Measurements from ENCODE around the gene CLCN1.
A peak's percentile ranks its signal among the peaks of the same experiment; 100 is the strongest.
"Not testable (repeated sequence)": the region's sequence is repeated elsewhere in the genome, so short reads cannot be mapped to it uniquely, and the experiment has no call there.

Gene CLCN1

GRCh38 chr7:143287339-143287934, 28.5 kb upstream of the CLCN1 start:
- TF ChIP-seq CTCF (IDR thresholded peaks at IDR 0.05; ENCODE audit: low read depth, low read length): no peak

GRCh38 chr7:143287935-143288826, 27.7 kb upstream of the CLCN1 start, which contains the start of gene CASP2:
Gene CASP2 (plus strand): TSS chr7:143288351. CDS start chr7:143288456, 105 bp downstream.
- DNase-seq (ENCODE audit: extremely low read depth, low read depth): peak; percentile 94
- peak; percentile 41 for TF ChIP-seq CTCF (IDR thresholded peaks at IDR 0.05; ENCODE audit: low read depth, low read length)

More at GRCh38 chr7:143287339-143287934, 28.5 kb upstream of the CLCN1 start:
- DNase-seq (ENCODE audit: extremely low read depth, low read depth): no peak

GRCh38 chr7:143288836-143289235, 27.1 kb upstream of the CLCN1 start:
- DNase-seq (ENCODE audit: extremely low read depth, low read depth): no peak
- no peak for TF ChIP-seq CTCF (IDR thresholded peaks at IDR 0.05; ENCODE audit: low read depth, low read length)

- TF ChIP-seq CTCF (IDR thresholded peaks at IDR 0.05; ENCODE audit: low read depth, low read length): no peak
- no peak for DNase-seq (ENCODE audit: extremely low read depth, low read depth)
Measured at GRCh38 chr7:143289421-143289820, 26.5 kb upstream of the CLCN1 start.

GRCh38 chr7:143289888-143290287, 26.0 kb upstream of the CLCN1 start:
- not testable (repeated sequence) for DNase-seq (ENCODE audit: extremely low read depth, low read depth)

- DNase-seq (ENCODE audit: extremely low read depth, low read depth): no peak
- no peak for TF ChIP-seq CTCF (IDR thresholded peaks at IDR 0.05; ENCODE audit: low read depth, low read length)
Measured at GRCh38 chr7:143290293-143290692, 25.6 kb upstream of the CLCN1 start.

GRCh38 chr7:143292876-143293275, 23.0 kb upstream of the CLCN1 start:
- DNase-seq (ENCODE audit: extremely low read depth, low read depth): no peak
- TF ChIP-seq CTCF (IDR thresholded peaks at IDR 0.05; ENCODE audit: low read depth, low read length): no peak
